ENCODE data around the gene SYNGR1.

The SYNGR1 gene

DNA sequence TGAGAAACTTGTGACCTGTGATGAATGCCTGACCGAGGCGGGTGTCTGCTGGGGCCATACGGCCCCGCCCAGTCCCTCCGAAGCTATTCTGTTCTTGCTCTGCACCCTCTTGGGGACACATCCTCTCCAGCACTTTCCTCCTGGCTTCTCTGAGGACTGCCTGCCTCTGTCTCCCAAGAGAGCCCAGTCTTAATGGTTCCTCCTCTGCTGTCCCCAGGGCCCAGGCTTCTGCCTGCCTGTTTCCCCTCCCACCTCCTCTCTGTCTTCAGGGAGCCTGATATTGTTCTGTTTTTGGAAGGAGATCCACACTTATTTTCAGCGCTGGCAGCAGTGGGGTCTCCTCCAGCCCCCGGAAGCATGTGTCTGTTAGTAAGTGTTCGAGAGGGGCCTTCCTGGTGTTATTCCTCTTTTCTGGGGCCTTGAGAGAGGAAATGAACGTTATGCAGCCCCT lies 18.7 kb downstream of the SYNGR1 start:
- no peak overlapping the region for H3K9ac ChIP-seq (ENCODE audit: low read length)
- H3K27ac ChIP-seq (ENCODE audit: low read length), result no peak overlapping the region
- peaks cover 9% of the 10 kb centered on the region for H3K4me1 ChIP-seq (ENCODE audit: low read length)
- H3K4me3 ChIP-seq (ENCODE audit: low read length), result no peak overlapping the region
- H3K9me3 ChIP-seq (ENCODE audit: insufficient read depth, low read length), result peaks cover 6% of the 10 kb centered on the region; the same call in 1 of the 2 replicates
- TF ChIP-seq EZH2phosphoT487 (IDR thresholded peaks at IDR 0.05; ENCODE audit: low read depth) (no peak), CTCF (IDR thresholded peaks at IDR 0.05; ENCODE audit: low read depth, low read length) (no peak)
- no peaks in the 10 kb centered on the region for H3K27me3 ChIP-seq (ENCODE audit: low read depth, low read length)
- H4K20me1 ChIP-seq (ENCODE audit: insufficient read depth, low read length), result peaks cover 4% of the 10 kb centered on the region; the same call in 1 of the 2 replicates
- peaks cover 5% of the 10 kb centered on the region for H3K36me3 ChIP-seq (replicated peaks; ENCODE audit: low read depth, low read length)
- no peaks in the 10 kb centered on the region for H3K79me2 ChIP-seq (ENCODE audit: low read length)
- no peak overlapping the region for H3K4me2 ChIP-seq (ENCODE audit: low read length)
- H2AFZ ChIP-seq (ENCODE audit: low read depth, low read length), result no peak overlapping the region

DNA sequence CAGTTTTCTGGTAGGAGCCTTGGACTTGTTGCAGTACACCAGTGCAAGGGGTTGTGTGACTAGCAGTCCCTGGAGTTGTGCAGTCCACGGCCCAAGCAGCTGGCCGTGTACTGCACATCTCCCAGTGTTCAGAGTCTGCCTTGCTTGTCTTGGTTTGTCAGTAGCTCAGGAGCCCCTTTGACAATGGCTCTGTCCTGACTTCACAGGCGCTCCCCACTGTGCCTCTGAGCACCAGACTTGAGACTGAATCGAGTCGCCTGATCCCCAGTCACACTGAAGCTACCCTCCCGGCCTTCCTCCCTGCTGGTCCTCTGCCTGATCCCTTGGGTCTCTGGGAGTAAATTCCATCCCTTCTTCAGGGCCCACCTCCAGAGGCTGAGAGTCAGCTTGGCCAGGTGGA lies 19.4 kb downstream of the SYNGR1 start:
- Histone ChIP-seq H3K27me3 (ENCODE audit: low read depth, low read length) (no peaks in the 10 kb centered on the region), H3K9ac (ENCODE audit: low read length) (no peak overlapping the region), H3K4me2 (ENCODE audit: low read length) (no peak overlapping the region), H3K36me3 (replicated peaks; ENCODE audit: low read depth, low read length) (peaks cover 5% of the 10 kb centered on the region), H3K4me3 (ENCODE audit: low read length) (no peak overlapping the region), H3K9me3 (ENCODE audit: insufficient read depth, low read length) (peaks cover 6% of the 10 kb centered on the region; the same call in 1 of the 2 replicates), H3K27ac (ENCODE audit: low read length) (no peak overlapping the region), H3K79me2 (ENCODE audit: low read length) (no peaks in the 10 kb centered on the region), H3K4me1 (ENCODE audit: low read length) (peaks cover 9% of the 10 kb centered on the region), H2AFZ (ENCODE audit: low read depth, low read length) (no peak overlapping the region), H4K20me1 (ENCODE audit: insufficient read depth, low read length) (peaks cover 3% of the 10 kb centered on the region; the same call in 1 of the 2 replicates)
- TF ChIP-seq CTCF (IDR thresholded peaks at IDR 0.05; ENCODE audit: low read depth, low read length) (no peak), EZH2phosphoT487 (IDR thresholded peaks at IDR 0.05; ENCODE audit: low read depth) (no peak)

GRCh38 chr22:39369586-39369985 lies 19.8 kb downstream of the SYNGR1 start:
- Histone ChIP-seq H3K36me3 (replicated peaks; ENCODE audit: low read depth, low read length) (peaks cover 5% of the 10 kb centered on the region), H3K79me2 (ENCODE audit: low read length) (no peaks in the 10 kb centered on the region), H3K4me3 (ENCODE audit: low read length) (no peak overlapping the region), H3K9ac (ENCODE audit: low read length) (no peak overlapping the region), H3K9me3 (ENCODE audit: insufficient read depth, low read length) (peaks cover 6% of the 10 kb centered on the region; the same call in 1 of the 2 replicates), H3K4me2 (ENCODE audit: low read length) (no peak overlapping the region), H3K27ac (ENCODE audit: low read length) (no peak overlapping the region), H4K20me1 (ENCODE audit: insufficient read depth, low read length) (no peaks in the 10 kb centered on the region), H2AFZ (ENCODE audit: low read depth, low read length) (no peak overlapping the region), H3K4me1 (ENCODE audit: low read length) (peaks cover 9% of the 10 kb centered on the region), H3K27me3 (ENCODE audit: low read depth, low read length) (no peaks in the 10 kb centered on the region)
- TF ChIP-seq EZH2phosphoT487 (IDR thresholded peaks at IDR 0.05; ENCODE audit: low read depth), result no peak
- no peak for TF ChIP-seq CTCF (IDR thresholded peaks at IDR 0.05; ENCODE audit: low read depth, low read length)

DNA sequence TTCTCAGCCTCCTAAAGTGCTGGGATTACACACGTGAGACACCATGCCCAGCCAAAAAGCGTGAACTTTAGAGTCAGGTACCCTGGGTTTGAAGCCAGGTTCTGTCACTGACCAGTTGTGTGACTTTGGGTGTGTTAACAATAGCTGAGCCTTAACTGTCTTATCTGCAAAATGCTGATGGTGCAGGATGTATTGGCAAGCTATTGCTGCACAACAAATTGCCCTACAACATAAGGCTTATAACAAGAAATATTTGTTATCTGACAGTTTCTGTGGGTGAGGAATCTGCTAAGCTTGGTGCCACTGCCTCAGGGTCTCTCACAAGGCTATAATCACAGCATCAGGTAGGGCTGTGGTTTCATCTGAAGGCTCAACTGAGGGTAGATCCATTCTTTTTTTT lies 21.9 kb downstream of the SYNGR1 start:
- Histone ChIP-seq H3K9me3 (ENCODE audit: insufficient read depth, low read length) (peaks cover 6% of the 10 kb centered on the region; the same call in 1 of the 2 replicates), H3K9ac (ENCODE audit: low read length) (no peak overlapping the region), H3K79me2 (ENCODE audit: low read length) (no peaks in the 10 kb centered on the region), H3K4me1 (ENCODE audit: low read length) (no peaks in the 10 kb centered on the region), H3K27me3 (ENCODE audit: low read depth, low read length) (no peaks in the 10 kb centered on the region), H4K20me1 (ENCODE audit: insufficient read depth, low read length) (no peaks in the 10 kb centered on the region), H3K4me3 (ENCODE audit: low read length) (no peak overlapping the region), H3K27ac (ENCODE audit: low read length) (no peak overlapping the region), H3K4me2 (ENCODE audit: low read length) (no peak overlapping the region), H3K36me3 (replicated peaks; ENCODE audit: low read depth, low read length) (peaks cover 5% of the 10 kb centered on the region), H2AFZ (ENCODE audit: low read depth, low read length) (no peak overlapping the region)
- TF ChIP-seq EZH2phosphoT487 (IDR thresholded peaks at IDR 0.05; ENCODE audit: low read depth) (no peak), CTCF (IDR thresholded peaks at IDR 0.05; ENCODE audit: low read depth, low read length) (no peak)

All from OCI-LY3 (cell line).